HFF-Myc (cell line): ENCODE measurements around the gene CUBN.

ENCODE experiments used
- DNase-seq: peaks from one replicate; pipeline ENCODE4 v3.0.0-alpha.2; 2011; ENCODE audit warnings: low read depth; ENCODE audit errors: extremely low read depth
- H3K4me3 ChIP-seq: replicated peaks from 2 replicates; pipeline ENCODE4 v1.5.1; 2011; ENCODE audit warnings: low read depth, mild to moderate bottlenecking, control low read depth, low read length
- CTCF ChIP-seq: IDR thresholded peaks from 2 replicates; pipeline ENCODE4 v1.5.1; 2012; ENCODE audit warnings: mild to moderate bottlenecking, low read depth, low read length, control low read depth; ENCODE audit errors: missing control alignments

Gene CUBN

GRCh38 chr10:17077346-17077781 lies 52.2 kb downstream of the CUBN start:
- no peak overlapping the region for H3K4me3 ChIP-seq
- no peak for DNase-seq
- TF ChIP-seq CTCF, result no peak

- TF ChIP-seq CTCF, result no peak
- DNase-seq, result no peak
- H3K4me3 ChIP-seq, result no peak overlapping the region
Observed at GRCh38 chr10:17076626-17077345, 52.8 kb downstream of the CUBN start.

GRCh38 chr10:17075533-17076359 lies 53.9 kb downstream of the CUBN start:
- TF ChIP-seq CTCF, result no peak
- DNase-seq, result peak; percentile 89
- no peak overlapping the region for H3K4me3 ChIP-seq

- DNase-seq, result no peak
- TF ChIP-seq CTCF, result no peak
- H3K4me3 ChIP-seq, result no peak overlapping the region
Observed at GRCh38 chr10:17074541-17074847, 55.1 kb downstream of the CUBN start.

- DNase-seq, result no peak
- no peak for TF ChIP-seq CTCF
- no peak overlapping the region for H3K4me3 ChIP-seq
Observed at GRCh38 chr10:17073725-17074540, 55.7 kb downstream of the CUBN start.

GRCh38 chr10:17068953-17069352 lies 60.7 kb downstream of the CUBN start:
- TF ChIP-seq CTCF, result no peak
- DNase-seq, result no peak
- H3K4me3 ChIP-seq, result no peak overlapping the region
